ENCODE results near the gene DCLK1. TPM values are rescaled to one million over a fixed set of nuclear protein-coding genes. Genes with fewer than 3 reads are reported as not detected.

Gene DCLK1
- total and polyA plus RNA-seq, 10 of the 15 experiments (the other 5 are each of a cell fraction or from before 2014, with no cell fraction given): not detected

GRCh38 chr13:35836446-35836845, 294.7 kb downstream of the DCLK1 start (continued):
- TF ChIP-seq CUX1 (IDR thresholded peaks at IDR 0.05; ENCODE audit: insufficient replicate concordance, low read depth, low read length): no peak
- TF ChIP-seq SMC3 (IDR thresholded peaks at IDR 0.05; ENCODE audit: borderline replicate concordance, low read length): no peak

- intact Hi-C loops (cut with micrococcal nuclease; ENCODE audit: unreplicated experiment) (no loop called here), in situ Hi-C loops (cut with MboI) (no loop called here)
- POLR2A ChIA-PET: no interaction called here
- SMC1A ChIA-PET (ENCODE audit: uncharacterized antibody, unreplicated experiment): no interaction called here
- no peak for ATAC-seq
- RAD21 ChIA-PET (ENCODE audit: unreplicated experiment): no interaction called here
- CTCF ChIA-PET: interaction anchor here (1.3 to 1.6 kb wide), 4 partner anchors 9 to 46 kb away, joined by 3 to 5 read pairs (median 4); no protein-coding TSS in a partner anchor
- Histone ChIP-seq H3K79me2 (ENCODE audit: control insufficient read depth, insufficient read depth, low read length) (no peaks in the 10 kb centered on the region), H3K4me3 (no peak overlapping the region), H3K36me3 (ENCODE audit: control insufficient read depth in 2 of 2, insufficient read depth in 2 of 2, low read length in 1 of 2) (no peaks in the 10 kb centered on the region), H3K9ac (ENCODE audit: control insufficient read depth, insufficient read depth, low read length) (no peak overlapping the region), H4K20me1 (ENCODE audit: control insufficient read depth, insufficient read depth) (no peaks in the 10 kb centered on the region), H2AFZ (ENCODE audit: control insufficient read depth, low read depth, low read length) (no peak overlapping the region), H3K27me3 (replicated peaks in 1 of 2; ENCODE audit: control insufficient read depth in 2 of 2, insufficient read depth in 2 of 2, low read length in 1 of 2) (no peaks in the 10 kb centered on the region), H3K4me1 (ENCODE audit: control insufficient read depth, insufficient read depth, low read length) (no peaks in the 10 kb centered on the region), H3K9me3 (replicated peaks; ENCODE audit: control insufficient read depth, insufficient read depth, low read length) (no peaks in the 10 kb centered on the region), H3K4me2 (ENCODE audit: control insufficient read depth, insufficient read depth) (no peak overlapping the region), H3K27ac (ENCODE audit: control insufficient read depth, insufficient read depth) (no peak overlapping the region)
- DNase-seq (ENCODE audit: low read depth, low spot score): no peak
- BruUV-seq (replicated peaks): no TSS peak
- WGBS (ENCODE audit: insufficient coverage, insufficient replicate concordance, low lambda C conversion rate, missing lambda C conversion rate): 64% methylated on average over 4 of the region's 4 CpGs
- no peak for FAIRE-seq
- TF ChIP-seq EED (IDR thresholded peaks at IDR 0.05; ENCODE audit: low read depth) (no peak), TAF1 (IDR thresholded peaks at IDR 0.05; ENCODE audit: borderline replicate concordance, low read depth, low read length) (no peak), POLR2AphosphoS5 (IDR thresholded peaks at IDR 0.05; ENCODE audit: low read length) (no peak), REST (IDR thresholded peaks at IDR 0.05; ENCODE audit: low read depth, low read length) (no peak), WRNIP1 (IDR thresholded peaks at IDR 0.05; ENCODE audit: borderline replicate concordance, low read depth, low read length) (no peak), MLLT1 (IDR thresholded peaks at IDR 0.05) (no peak)
Observed at GRCh38 chr13:35835989-35836388, 295.2 kb downstream of the DCLK1 start.
